ENCODE results near the gene ANKDD1B. TPM values are rescaled to one million over a fixed set of nuclear protein-coding genes. Genes with fewer than 3 reads are reported as not detected.

ANKDD1B gene
- total and polyA plus RNA-seq, 2 of the 13 experiments (the other 11 are each of a cell fraction or from before 2014, with no cell fraction given) = 0.12 to 0.27 TPM

DNA sequence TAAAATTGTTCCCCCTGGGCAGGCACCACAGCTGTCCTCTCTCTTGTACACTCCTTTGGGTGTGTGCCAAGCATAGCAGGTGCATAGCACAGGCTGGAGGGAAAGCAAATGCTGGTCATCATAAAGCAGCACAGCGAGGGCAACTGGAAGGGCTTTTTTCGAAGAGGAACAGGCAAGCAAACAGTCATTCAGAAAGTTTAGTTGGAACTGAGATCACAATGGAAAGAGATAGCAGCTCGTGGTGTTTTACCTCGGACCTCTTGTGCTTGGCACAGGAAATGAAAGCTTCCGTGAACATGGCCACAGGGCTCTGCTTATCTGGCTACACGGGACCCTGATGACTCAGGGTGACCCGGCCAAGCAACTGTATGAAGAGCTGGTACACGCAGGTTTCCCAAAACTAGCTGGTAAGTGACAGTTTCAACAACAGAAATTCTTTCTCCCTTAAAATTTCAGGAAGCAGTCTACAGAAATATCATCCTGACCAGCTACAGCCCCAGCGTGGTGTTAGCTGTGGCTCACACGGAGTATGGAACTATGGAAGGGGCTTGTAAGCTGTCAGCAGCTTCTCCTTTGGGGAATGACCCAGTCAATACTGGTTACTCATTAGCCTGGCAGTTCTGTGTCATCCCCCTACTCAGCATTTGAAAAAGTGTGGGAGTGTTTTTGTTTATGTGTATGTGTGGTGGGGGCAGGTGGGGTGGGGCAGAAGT lies 57.9 kb downstream of the ANKDD1B start (continued):
- TF ChIP-seq, protein P1, sequence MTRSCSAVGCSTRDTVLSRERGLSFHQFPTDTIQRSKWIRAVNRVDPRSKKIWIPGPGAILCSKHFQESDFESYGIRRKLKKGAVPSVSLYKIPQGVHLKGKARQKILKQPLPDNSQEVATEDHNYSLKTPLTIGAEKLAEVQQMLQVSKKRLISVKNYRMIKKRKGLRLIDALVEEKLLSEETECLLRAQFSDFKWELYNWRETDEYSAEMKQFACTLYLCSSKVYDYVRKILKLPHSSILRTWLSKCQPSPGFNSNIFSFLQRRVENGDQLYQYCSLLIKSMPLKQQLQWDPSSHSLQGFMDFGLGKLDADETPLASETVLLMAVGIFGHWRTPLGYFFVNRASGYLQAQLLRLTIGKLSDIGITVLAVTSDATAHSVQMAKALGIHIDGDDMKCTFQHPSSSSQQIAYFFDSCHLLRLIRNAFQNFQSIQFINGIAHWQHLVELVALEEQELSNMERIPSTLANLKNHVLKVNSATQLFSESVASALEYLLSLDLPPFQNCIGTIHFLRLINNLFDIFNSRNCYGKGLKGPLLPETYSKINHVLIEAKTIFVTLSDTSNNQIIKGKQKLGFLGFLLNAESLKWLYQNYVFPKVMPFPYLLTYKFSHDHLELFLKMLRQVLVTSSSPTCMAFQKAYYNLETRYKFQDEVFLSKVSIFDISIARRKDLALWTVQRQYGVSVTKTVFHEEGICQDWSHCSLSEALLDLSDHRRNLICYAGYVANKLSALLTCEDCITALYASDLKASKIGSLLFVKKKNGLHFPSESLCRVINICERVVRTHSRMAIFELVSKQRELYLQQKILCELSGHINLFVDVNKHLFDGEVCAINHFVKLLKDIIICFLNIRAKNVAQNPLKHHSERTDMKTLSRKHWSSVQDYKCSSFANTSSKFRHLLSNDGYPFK (CRISPR knock-in tag; IDR thresholded peaks at IDR 0.05; ENCODE audit: borderline replicate concordance) = no peak
- peak; percentile 72 for TF ChIP-seq ZNF317 (CRISPR knock-in tag; IDR thresholded peaks at IDR 0.05)
- no peak for TF ChIP-seq EEA1 (CRISPR knock-in tag; IDR thresholded peaks at IDR 0.05; ENCODE audit: borderline replicate concordance)
- TF ChIP-seq, protein P2, sequence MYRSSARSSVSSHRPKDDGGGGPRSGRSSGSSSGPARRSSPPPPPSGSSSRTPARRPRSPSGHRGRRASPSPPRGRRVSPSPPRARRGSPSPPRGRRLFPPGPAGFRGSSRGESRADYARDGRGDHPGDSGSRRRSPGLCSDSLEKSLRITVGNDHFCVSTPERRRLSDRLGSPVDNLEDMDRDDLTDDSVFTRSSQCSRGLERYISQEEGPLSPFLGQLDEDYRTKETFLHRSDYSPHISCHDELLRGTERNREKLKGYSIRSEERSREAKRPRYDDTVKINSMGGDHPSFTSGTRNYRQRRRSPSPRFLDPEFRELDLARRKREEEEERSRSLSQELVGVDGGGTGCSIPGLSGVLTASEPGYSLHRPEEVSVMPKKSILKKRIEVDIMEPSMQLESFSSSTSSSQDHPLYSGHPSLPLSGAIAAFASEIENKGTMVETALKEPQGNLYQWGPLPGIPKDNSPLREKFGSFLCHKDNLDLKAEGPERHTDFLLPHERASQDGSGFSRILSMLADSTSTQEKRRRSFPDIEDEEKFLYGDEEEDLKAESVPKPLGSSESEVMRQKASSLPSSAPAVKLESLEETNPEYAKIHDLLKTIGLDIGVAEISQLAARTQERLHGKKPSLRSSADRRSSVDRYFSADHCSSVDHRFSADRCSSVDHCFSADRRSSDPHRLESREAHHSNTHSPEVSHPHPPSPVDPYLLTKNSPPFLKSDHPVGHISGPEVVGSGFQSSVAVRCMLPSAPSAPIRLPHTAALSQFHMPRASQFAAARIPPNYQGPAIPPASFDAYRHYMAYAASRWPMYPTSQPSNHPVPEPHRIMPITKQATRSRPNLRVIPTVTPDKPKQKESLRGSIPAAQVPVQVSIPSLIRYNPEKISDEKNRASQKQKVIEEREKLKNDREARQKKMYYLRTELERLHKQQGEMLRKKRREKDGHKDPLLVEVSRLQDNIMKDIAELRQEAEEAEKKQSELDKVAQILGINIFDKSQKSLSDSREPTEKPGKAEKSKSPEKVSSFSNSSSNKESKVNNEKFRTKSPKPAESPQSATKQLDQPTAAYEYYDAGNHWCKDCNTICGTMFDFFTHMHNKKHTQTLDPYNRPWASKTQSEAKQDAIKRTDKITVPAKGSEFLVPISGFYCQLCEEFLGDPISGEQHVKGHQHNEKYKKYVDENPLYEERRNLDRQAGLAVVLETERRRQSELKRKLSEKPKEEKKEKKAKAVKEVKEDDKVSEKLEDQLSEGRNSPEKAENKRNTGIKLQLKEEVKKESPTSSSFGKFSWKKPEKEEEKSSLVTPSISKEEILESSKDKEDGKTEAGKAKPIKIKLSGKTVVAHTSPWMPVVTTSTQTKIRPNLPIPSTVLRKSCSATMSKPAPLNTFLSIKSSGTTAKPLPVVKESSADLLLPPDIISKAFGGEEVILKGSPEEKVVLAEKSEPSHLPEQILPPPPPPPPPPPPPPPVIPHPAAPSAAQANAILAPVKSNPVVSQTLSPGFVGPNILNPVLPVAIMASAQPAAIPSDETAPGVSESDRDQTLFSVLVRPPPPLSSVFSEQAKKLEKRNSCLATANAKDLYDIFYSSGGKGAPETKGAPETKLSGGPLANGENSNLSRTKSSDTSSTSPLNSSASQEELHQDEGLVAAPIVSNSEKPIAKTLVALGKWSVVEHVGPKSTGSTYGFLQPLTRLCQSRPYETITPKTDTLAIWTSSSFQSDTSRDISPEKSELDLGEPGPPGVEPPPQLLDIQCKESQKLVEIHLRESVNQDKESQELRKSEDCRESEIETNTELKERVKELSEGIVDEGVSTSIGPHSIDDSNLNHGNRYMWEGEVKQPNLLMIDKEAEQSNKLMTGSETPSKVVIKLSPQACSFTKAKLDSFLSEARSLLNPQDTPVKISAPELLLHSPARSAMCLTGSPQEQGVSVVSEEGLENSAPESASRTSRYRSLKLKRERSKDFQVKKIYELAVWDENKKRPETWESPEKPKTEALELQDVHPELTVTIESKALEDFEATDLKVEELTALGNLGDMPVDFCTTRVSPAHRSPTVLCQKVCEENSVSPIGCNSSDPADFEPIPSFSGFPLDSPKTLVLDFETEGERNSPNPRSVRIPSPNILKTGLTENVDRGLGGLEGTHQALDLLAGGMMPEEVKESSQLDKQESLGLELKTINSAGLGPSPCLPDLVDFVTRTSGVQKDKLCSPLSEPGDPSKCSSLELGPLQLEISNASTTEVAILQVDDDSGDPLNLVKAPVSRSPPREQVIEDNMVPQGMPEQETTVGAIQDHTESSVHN (CRISPR knock-in tag; IDR thresholded peaks at IDR 0.05) = no peak
- TF ChIP-seq ZKSCAN1 (IDR thresholded peaks at IDR 0.05; ENCODE audit: low read length) = no peak
- TF ChIP-seq, protein P3, sequence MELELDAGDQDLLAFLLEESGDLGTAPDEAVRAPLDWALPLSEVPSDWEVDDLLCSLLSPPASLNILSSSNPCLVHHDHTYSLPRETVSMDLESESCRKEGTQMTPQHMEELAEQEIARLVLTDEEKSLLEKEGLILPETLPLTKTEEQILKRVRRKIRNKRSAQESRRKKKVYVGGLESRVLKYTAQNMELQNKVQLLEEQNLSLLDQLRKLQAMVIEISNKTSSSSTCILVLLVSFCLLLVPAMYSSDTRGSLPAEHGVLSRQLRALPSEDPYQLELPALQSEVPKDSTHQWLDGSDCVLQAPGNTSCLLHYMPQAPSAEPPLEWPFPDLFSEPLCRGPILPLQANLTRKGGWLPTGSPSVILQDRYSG (CRISPR knock-in tag; IDR thresholded peaks at IDR 0.05) = no peak
- TF ChIP-seq CREB1 (IDR thresholded peaks at IDR 0.05) = no peak
- no peak for TF ChIP-seq CREB1 (CRISPR knock-in tag; IDR thresholded peaks at IDR 0.05)
- no peak for TF ChIP-seq PCBP1 (IDR thresholded peaks at IDR 0.05; ENCODE audit: borderline replicate concordance, low read depth, low read length)
- TF ChIP-seq, protein P4, sequence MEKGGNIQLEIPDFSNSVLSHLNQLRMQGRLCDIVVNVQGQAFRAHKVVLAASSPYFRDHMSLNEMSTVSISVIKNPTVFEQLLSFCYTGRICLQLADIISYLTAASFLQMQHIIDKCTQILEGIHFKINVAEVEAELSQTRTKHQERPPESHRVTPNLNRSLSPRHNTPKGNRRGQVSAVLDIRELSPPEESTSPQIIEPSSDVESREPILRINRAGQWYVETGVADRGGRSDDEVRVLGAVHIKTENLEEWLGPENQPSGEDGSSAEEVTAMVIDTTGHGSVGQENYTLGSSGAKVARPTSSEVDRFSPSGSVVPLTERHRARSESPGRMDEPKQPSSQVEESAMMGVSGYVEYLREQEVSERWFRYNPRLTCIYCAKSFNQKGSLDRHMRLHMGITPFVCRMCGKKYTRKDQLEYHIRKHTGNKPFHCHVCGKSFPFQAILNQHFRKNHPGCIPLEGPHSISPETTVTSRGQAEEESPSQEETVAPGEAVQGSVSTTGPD (CRISPR knock-in tag; IDR thresholded peaks at IDR 0.05) = no peak
- TF ChIP-seq ZNF672 (CRISPR knock-in tag; IDR thresholded peaks at IDR 0.05) = no peak
- TF ChIP-seq, protein P5, sequence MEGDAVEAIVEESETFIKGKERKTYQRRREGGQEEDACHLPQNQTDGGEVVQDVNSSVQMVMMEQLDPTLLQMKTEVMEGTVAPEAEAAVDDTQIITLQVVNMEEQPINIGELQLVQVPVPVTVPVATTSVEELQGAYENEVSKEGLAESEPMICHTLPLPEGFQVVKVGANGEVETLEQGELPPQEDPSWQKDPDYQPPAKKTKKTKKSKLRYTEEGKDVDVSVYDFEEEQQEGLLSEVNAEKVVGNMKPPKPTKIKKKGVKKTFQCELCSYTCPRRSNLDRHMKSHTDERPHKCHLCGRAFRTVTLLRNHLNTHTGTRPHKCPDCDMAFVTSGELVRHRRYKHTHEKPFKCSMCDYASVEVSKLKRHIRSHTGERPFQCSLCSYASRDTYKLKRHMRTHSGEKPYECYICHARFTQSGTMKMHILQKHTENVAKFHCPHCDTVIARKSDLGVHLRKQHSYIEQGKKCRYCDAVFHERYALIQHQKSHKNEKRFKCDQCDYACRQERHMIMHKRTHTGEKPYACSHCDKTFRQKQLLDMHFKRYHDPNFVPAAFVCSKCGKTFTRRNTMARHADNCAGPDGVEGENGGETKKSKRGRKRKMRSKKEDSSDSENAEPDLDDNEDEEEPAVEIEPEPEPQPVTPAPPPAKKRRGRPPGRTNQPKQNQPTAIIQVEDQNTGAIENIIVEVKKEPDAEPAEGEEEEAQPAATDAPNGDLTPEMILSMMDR (CRISPR knock-in tag; IDR thresholded peaks at IDR 0.05) = no peak
- TF ChIP-seq RFX5 (IDR thresholded peaks at IDR 0.05; ENCODE audit: low read depth, low read length) = no peak
- TF ChIP-seq ZNF766 (CRISPR knock-in tag; IDR thresholded peaks at IDR 0.05; ENCODE audit: borderline replicate concordance) = no peak
